SH-SY5Y (cell line): ENCODE data around the gene EVA1A.

Experiments
- GATA2 ChIP-seq: IDR thresholded peaks from 2 replicates; pipeline ENCODE4 v1.6.1; 2011; ENCODE audit warnings: mild to moderate bottlenecking, low read depth, low read length
- GATA3 ChIP-seq: IDR thresholded peaks from 2 replicates; pipeline ENCODE4 v1.6.1; 2011; ENCODE audit warnings: low read depth, mild to moderate bottlenecking, low read length, moderate library complexity

- TF ChIP-seq GATA2, result no peak
- no peak for TF ChIP-seq GATA3
Observed at GRCh38 chr2:75528221-75528977, 32.3 kb downstream of the EVA1A start.
